Measurements from ENCODE around the gene MKLN1.
A peak's percentile ranks its signal among the peaks of the same experiment; 100 is the strongest.
"Not testable (repeated sequence)": the region's sequence is repeated elsewhere in the genome, so short reads cannot be mapped to it uniquely, and the experiment has no call there.

The MKLN1 gene

GRCh38 chr7:131306041-131306440 is 21.6 kb upstream of the MKLN1 start:
- in situ Hi-C loops (cut with HindIII; ENCODE audit: low pct_ligation_motif_present, low pct_unique_long_range_greater_than_20kb, low sequenced_read_pairs); DNase-seq: not testable (repeated sequence)

- no peak for DNase-seq
- in situ Hi-C loops (cut with HindIII; ENCODE audit: low pct_ligation_motif_present, low pct_unique_long_range_greater_than_20kb, low sequenced_read_pairs) = no loop called here
Measured at GRCh38 chr7:131306777-131307176, 20.9 kb upstream of the MKLN1 start.

- in situ Hi-C loops (cut with HindIII; ENCODE audit: low pct_ligation_motif_present, low pct_unique_long_range_greater_than_20kb, low sequenced_read_pairs) = no loop called here
- no peak for DNase-seq
Measured at GRCh38 chr7:131307627-131308026, 20.0 kb upstream of the MKLN1 start.

DNA sequence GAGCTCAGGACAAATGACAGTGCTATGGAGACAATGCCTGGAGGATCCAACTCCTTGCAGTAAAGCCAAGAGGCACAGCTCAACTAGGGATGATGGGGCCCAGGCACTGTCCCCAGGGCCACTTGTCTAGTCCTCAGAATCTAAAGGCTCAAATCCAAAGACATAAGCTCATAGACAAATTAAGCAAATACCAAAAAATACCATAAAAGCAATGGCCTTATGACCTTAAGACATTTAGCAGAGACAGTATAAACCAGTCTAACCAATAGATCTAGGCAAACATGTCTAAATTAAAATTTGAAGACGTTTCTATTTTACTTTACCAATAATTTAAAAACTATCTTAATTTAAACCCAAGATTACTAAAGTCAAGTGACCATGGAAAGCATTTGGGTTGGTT is 14.8 kb upstream of the MKLN1 start:
- DNase-seq = no peak
- in situ Hi-C loops (cut with HindIII; ENCODE audit: low pct_ligation_motif_present, low pct_unique_long_range_greater_than_20kb, low sequenced_read_pairs) = no loop called here

GRCh38 chr7:131320603-131321002 is 7.1 kb upstream of the MKLN1 start:
- DNase-seq = no peak
- in situ Hi-C loops (cut with HindIII; ENCODE audit: low pct_ligation_motif_present, low pct_unique_long_range_greater_than_20kb, low sequenced_read_pairs) = no loop called here

DNA sequence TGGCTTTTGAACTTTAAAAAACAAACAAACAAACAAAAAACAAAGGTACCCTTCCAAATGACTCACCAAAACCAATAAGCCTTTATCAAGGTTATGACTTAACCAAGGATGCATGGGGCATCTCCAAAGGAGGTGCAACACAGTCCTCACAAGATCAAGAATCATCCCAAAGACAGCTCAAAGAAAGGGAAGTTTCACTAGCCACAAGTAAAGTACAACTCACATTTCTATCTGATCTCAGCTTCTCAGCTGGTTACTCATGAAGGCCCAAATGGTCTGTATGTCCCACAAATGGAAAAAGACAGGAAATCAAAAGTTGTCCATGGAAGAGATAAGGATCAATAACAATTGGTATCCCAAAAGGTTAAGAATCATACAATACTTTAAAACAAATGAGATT is 6.0 kb upstream of the MKLN1 start:
- no peak for DNase-seq
- in situ Hi-C loops (cut with HindIII; ENCODE audit: low pct_ligation_motif_present, low pct_unique_long_range_greater_than_20kb, low sequenced_read_pairs) = no loop called here

GRCh38 chr7:131322061-131322460 is 5.6 kb upstream of the MKLN1 start:
- no peak for DNase-seq
- in situ Hi-C loops (cut with HindIII; ENCODE audit: low pct_ligation_motif_present, low pct_unique_long_range_greater_than_20kb, low sequenced_read_pairs) = no loop called here

GRCh38 chr7:131322861-131323260 is 4.8 kb upstream of the MKLN1 start:
- in situ Hi-C loops (cut with HindIII; ENCODE audit: low pct_ligation_motif_present, low pct_unique_long_range_greater_than_20kb, low sequenced_read_pairs) = no loop called here
- no peak for DNase-seq

- in situ Hi-C loops (cut with HindIII; ENCODE audit: low pct_ligation_motif_present, low pct_unique_long_range_greater_than_20kb, low sequenced_read_pairs) = no loop called here
- peak; percentile 49 for DNase-seq
Measured at GRCh38 chr7:131325179-131325840, 2.4 kb upstream of the MKLN1 start.

GRCh38 chr7:131326576-131326975 is 1.1 kb upstream of the MKLN1 start:
- in situ Hi-C loops (cut with HindIII; ENCODE audit: low pct_ligation_motif_present, low pct_unique_long_range_greater_than_20kb, low sequenced_read_pairs) = no loop called here

DNA sequence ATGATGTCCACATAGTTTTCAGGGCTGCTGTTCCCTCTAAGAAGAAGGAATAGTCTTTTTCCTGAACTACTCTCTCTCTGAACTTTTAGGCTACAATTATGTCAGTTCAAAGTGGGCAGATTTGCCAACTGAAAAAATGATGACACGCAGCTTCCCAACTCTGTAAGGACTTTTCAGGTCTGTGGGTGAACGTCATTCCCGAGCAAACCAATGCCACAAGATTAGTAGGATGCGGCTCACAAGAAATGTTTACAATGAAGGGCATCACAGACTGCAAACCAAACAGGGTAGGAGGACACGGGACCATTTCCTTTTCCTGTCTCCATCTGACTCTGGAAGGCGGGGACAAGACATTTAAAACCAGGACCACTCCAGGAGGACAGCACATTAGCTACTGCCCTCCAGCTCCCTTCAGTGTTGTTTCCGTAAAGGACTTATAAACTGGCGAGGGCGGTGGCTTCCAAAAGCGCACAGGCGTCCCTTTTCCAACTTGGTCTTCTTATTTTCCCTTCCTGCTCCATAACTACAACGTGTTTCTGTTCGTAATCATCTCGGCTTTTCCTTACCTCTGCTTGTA is 539 bp upstream of the MKLN1 start:
- peak; percentile 75 for DNase-seq
- in situ Hi-C loops (cut with HindIII; ENCODE audit: low pct_ligation_motif_present, low pct_unique_long_range_greater_than_20kb, low sequenced_read_pairs) = no loop called here

More at GRCh38 chr7:131326576-131326975, 1.1 kb upstream of the MKLN1 start:
- DNase-seq = peak; percentile 62

DNA sequence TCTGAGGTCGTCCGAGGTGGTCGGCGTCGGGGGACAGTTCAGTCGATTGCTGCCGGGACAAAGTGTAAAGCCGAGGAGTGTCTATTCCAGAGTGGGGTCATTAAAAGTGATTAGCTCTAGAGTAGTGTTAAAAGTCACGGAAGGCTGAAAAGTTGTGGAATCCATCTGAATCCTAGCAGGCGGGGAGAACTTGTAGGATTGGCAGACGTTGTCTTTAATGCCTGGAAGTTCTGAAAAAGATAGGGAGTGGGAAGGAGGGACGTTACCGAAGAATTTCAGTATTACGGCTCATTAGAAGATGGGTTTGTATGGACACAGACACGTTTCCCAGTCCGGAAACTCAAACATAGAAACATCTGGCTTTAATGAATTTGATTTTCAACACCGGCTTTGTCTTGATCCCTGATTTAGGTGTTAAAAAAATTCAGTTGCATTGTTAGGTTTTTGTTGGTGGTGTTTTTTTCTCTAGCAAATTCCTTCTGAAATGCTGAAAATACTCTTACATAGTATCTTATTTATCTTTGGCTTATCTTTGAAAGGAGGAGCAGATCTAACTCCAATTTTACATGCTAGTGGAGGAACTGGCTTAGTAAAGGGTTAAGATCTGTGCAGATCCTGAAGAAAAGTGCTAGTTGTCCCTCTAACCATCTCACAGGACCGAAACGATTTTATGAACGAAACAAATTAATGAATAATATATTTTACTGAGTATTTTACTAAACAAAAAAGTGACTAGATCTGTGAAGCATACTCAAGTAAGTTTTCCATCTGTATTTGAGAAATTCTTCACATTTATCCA is 900 bp downstream of the MKLN1 start:
- in situ Hi-C loops (cut with HindIII; ENCODE audit: low pct_ligation_motif_present, low pct_unique_long_range_greater_than_20kb, low sequenced_read_pairs) = no loop called here
- peak; percentile 45 for DNase-seq

- DNase-seq = peak; percentile 33
- in situ Hi-C loops (cut with HindIII; ENCODE audit: low pct_ligation_motif_present, low pct_unique_long_range_greater_than_20kb, low sequenced_read_pairs) = no loop called here
Measured at GRCh38 chr7:131329176-131329570, 1.5 kb downstream of the MKLN1 start.

- in situ Hi-C loops (cut with HindIII; ENCODE audit: low pct_ligation_motif_present, low pct_unique_long_range_greater_than_20kb, low sequenced_read_pairs) = no loop called here
- DNase-seq = no peak
Measured at GRCh38 chr7:131330299-131330698, 2.6 kb downstream of the MKLN1 start.

- in situ Hi-C loops (cut with HindIII; ENCODE audit: low pct_ligation_motif_present, low pct_unique_long_range_greater_than_20kb, low sequenced_read_pairs) = no loop called here
- DNase-seq = no peak
Measured at GRCh38 chr7:131331806-131332205, 4.1 kb downstream of the MKLN1 start.

DNA sequence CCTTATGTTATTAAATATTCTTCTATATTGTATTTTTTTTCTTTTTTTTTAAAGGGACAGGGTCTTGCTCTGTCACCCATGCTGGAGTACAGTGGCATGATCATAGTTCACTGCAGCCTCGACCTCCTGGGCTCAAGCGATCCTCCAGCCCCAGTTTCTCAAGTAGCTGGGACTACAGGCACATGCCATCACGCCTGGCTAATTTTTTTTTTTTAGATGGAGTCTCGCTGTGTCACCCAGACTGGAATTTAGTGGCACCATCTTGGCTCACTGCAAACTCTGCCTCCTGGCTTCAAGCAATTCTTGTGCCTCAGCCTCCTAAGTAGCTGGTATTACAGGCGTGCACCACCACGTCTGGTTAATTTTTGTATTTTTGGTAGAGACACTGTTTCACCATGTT is 5.1 kb downstream of the MKLN1 start:
- in situ Hi-C loops (cut with HindIII; ENCODE audit: low pct_ligation_motif_present, low pct_unique_long_range_greater_than_20kb, low sequenced_read_pairs); DNase-seq: not testable (repeated sequence)

- no peak for DNase-seq
- in situ Hi-C loops (cut with HindIII; ENCODE audit: low pct_ligation_motif_present, low pct_unique_long_range_greater_than_20kb, low sequenced_read_pairs) = no loop called here
Measured at GRCh38 chr7:131335639-131336381, 8.1 kb downstream of the MKLN1 start.

- DNase-seq = peak; percentile 62
- in situ Hi-C loops (cut with HindIII; ENCODE audit: low pct_ligation_motif_present, low pct_unique_long_range_greater_than_20kb, low sequenced_read_pairs) = no loop called here
Measured at GRCh38 chr7:131336956-131337355, 9.3 kb downstream of the MKLN1 start.

DNA sequence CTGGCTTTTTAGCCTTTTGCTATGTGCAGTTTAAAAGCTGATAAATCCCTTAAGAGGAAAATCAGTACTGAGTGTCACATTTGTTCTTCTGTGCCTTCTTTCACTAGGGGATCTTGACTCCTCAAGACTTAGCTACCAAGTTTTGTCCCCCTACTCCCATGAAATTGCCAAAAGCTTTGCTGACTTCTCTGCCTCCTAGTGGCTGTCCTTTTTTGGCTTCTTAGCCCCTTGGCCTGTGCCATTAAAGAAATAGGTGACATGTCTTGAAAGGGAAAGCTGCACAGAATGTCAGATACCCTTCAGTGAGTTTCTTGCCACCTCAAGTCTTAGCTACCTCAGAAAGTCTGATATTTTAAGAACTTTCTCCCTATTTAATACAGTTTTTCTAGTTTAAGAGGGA is 10.5 kb downstream of the MKLN1 start:
- in situ Hi-C loops (cut with HindIII; ENCODE audit: low pct_ligation_motif_present, low pct_unique_long_range_greater_than_20kb, low sequenced_read_pairs) = no loop called here
- no peak for DNase-seq
